Nephron progenitor cell (in vitro differentiated cells): ENCODE data around the gene SLC25A21.

Experiments
- DNase-seq: peaks from one replicate; pipeline ENCODE4 v3.0.0; 2021
- H3K27ac Mint-ChIP-seq: 2 replicates; pipeline ENCODE4 v1.8.0; 2021; ENCODE audit warnings: mild to moderate bottlenecking, moderate library complexity, mixed read lengths
- H3K27me3 Mint-ChIP-seq: 2 replicates; pipeline ENCODE4 v1.8.0; 2021; ENCODE audit warnings: mild to moderate bottlenecking, low read depth, mixed read lengths; ENCODE audit not compliant: poor library complexity
- H3K36me3 Mint-ChIP-seq: 2 replicates; pipeline ENCODE4 v1.8.0; 2021; ENCODE audit warnings: low read depth, mixed read lengths
- H3K4me1 Mint-ChIP-seq: 2 replicates; pipeline ENCODE4 v1.8.0; 2021; ENCODE audit warnings: mixed read lengths
- H3K4me3 Mint-ChIP-seq: 2 replicates; pipeline ENCODE4 v1.8.0; 2021; ENCODE audit warnings: mild to moderate bottlenecking, moderate library complexity, mixed read lengths
- H3K9me3 Mint-ChIP-seq: 2 replicates; pipeline ENCODE4 v1.8.0; 2021; ENCODE audit warnings: mild to moderate bottlenecking, moderate library complexity, mixed read lengths
- TF ChIP-seq, protein P1 (sequence below): fragments of 200-600 bp; sonication (generic); IDR thresholded peaks from 2 replicates; pipeline ENCODE4 v1.5.0; 2021; ENCODE audit warnings: antibody characterized with exemption

The SLC25A21 gene

GRCh38 chr14:36757734-36758601 is 414.4 kb downstream of the SLC25A21 start:
- no peak for DNase-seq
- peak overlapping the region; percentile 80 for H3K27ac Mint-ChIP-seq
- H3K9me3 Mint-ChIP-seq: peaks cover 14% of the 10 kb centered on the region
- H3K36me3 Mint-ChIP-seq: peaks cover 12% of the 10 kb centered on the region
- peaks cover 3% of the 10 kb centered on the region for H3K27me3 Mint-ChIP-seq
- H3K4me1 Mint-ChIP-seq: peaks cover 46% of the 10 kb centered on the region
- H3K4me3 Mint-ChIP-seq: no peak overlapping the region
- TF ChIP-seq, protein P1, sequence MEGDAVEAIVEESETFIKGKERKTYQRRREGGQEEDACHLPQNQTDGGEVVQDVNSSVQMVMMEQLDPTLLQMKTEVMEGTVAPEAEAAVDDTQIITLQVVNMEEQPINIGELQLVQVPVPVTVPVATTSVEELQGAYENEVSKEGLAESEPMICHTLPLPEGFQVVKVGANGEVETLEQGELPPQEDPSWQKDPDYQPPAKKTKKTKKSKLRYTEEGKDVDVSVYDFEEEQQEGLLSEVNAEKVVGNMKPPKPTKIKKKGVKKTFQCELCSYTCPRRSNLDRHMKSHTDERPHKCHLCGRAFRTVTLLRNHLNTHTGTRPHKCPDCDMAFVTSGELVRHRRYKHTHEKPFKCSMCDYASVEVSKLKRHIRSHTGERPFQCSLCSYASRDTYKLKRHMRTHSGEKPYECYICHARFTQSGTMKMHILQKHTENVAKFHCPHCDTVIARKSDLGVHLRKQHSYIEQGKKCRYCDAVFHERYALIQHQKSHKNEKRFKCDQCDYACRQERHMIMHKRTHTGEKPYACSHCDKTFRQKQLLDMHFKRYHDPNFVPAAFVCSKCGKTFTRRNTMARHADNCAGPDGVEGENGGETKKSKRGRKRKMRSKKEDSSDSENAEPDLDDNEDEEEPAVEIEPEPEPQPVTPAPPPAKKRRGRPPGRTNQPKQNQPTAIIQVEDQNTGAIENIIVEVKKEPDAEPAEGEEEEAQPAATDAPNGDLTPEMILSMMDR: no peak

GRCh38 chr14:36756226-36756625 is 416.2 kb downstream of the SLC25A21 start:
- no peak overlapping the region for H3K4me3 Mint-ChIP-seq
- H3K27ac Mint-ChIP-seq: peak overlapping the region; percentile 13
- H3K4me1 Mint-ChIP-seq: peaks cover 42% of the 10 kb centered on the region
- peaks cover 17% of the 10 kb centered on the region for H3K36me3 Mint-ChIP-seq
- DNase-seq: no peak
- peaks cover 3% of the 10 kb centered on the region for H3K27me3 Mint-ChIP-seq
- TF ChIP-seq, protein P1: no peak
- peaks cover 19% of the 10 kb centered on the region for H3K9me3 Mint-ChIP-seq

- TF ChIP-seq, protein P1: no peak
- DNase-seq: no peak
- Mint-ChIP-seq H3K4me1 (peaks cover 40% of the 10 kb centered on the region), H3K36me3 (peaks cover 17% of the 10 kb centered on the region), H3K27ac (no peak overlapping the region), H3K4me3 (no peak overlapping the region), H3K27me3 (peaks cover 3% of the 10 kb centered on the region), H3K9me3 (peaks cover 19% of the 10 kb centered on the region)
These were observed 416.6 kb downstream of the SLC25A21 start for GRCh38 chr14:36755756-36756155.

GRCh38 chr14:36751920-36752319 is 420.5 kb downstream of the SLC25A21 start:
- Mint-ChIP-seq H3K27ac (no peak overlapping the region), H3K36me3 (peaks cover 17% of the 10 kb centered on the region), H3K9me3 (peaks cover 19% of the 10 kb centered on the region), H3K4me1 (peaks cover 17% of the 10 kb centered on the region), H3K27me3 (peaks cover 3% of the 10 kb centered on the region), H3K4me3 (no peak overlapping the region)
- TF ChIP-seq, protein P1: no peak
- DNase-seq: no peak

GRCh38 chr14:36751106-36751505 is 421.3 kb downstream of the SLC25A21 start:
- H3K4me1 Mint-ChIP-seq: peaks cover 13% of the 10 kb centered on the region
- TF ChIP-seq, protein P1: no peak
- H3K27me3 Mint-ChIP-seq: peaks cover 2% of the 10 kb centered on the region
- H3K4me3 Mint-ChIP-seq: no peak overlapping the region
- H3K36me3 Mint-ChIP-seq: peaks cover 17% of the 10 kb centered on the region
- DNase-seq: no peak
- H3K27ac Mint-ChIP-seq: no peak overlapping the region
- peaks cover 23% of the 10 kb centered on the region for H3K9me3 Mint-ChIP-seq

DNA sequence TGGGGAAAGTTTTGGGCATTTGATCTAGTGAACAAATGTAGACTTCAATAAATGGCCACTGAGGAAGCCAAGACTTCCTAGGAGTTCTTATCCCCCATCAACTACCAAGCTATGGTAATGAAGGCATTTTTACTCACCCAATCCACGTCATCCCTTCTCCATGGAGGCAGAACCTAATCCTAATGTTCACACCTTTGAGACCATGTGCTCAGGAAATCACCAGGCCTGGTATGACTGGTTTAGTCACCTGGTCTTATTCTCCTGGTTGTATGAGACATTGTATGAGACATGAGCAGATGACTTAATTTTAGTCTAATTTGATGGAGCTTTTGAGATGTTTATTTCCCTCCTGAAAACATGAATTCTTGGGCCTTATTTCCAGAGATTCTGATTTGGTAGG is 422.2 kb downstream of the SLC25A21 start:
- DNase-seq: no peak
- TF ChIP-seq, protein P1: no peak
- H3K4me3 Mint-ChIP-seq: no peak overlapping the region
- H3K4me1 Mint-ChIP-seq: peaks cover 8% of the 10 kb centered on the region
- peaks cover 24% of the 10 kb centered on the region for H3K36me3 Mint-ChIP-seq
- no peaks in the 10 kb centered on the region for H3K27me3 Mint-ChIP-seq
- H3K27ac Mint-ChIP-seq: no peak overlapping the region
- peaks cover 31% of the 10 kb centered on the region for H3K9me3 Mint-ChIP-seq
